Right lobe of liver (tissue), 4 donors: Measurements from ENCODE around the gene NARS2.

ENCODE experiments used
- POLR2A ChIP-seq: fragments of 450-650 bp; IDR thresholded peaks from one replicate; pipeline ENCODE4 v1.6.1; 2017; ENCODE audit warnings: antibody characterized with exemption, mild to moderate bottlenecking
- TF ChIP-seq, protein P1 (sequence below), 4 donors: fragments of 200-600 bp in 3 of 4; fragments of 450-650 bp in 1 of 4; IDR thresholded peaks; one replicate each; pipeline versions ENCODE4 v1.5.1 to v1.8.0; 2016 to 2022; ENCODE audit warnings: antibody characterized with exemption in 4 of 4, mild to moderate bottlenecking in 2 of 4
- donor health status: DM: no; HTN: no; CAD: no.
- donor health status: DM: no; HTN: no; CAD: no.
- donor health status: DM: no; HTN: yes; CAD: no.

- TF ChIP-seq, protein P1, sequence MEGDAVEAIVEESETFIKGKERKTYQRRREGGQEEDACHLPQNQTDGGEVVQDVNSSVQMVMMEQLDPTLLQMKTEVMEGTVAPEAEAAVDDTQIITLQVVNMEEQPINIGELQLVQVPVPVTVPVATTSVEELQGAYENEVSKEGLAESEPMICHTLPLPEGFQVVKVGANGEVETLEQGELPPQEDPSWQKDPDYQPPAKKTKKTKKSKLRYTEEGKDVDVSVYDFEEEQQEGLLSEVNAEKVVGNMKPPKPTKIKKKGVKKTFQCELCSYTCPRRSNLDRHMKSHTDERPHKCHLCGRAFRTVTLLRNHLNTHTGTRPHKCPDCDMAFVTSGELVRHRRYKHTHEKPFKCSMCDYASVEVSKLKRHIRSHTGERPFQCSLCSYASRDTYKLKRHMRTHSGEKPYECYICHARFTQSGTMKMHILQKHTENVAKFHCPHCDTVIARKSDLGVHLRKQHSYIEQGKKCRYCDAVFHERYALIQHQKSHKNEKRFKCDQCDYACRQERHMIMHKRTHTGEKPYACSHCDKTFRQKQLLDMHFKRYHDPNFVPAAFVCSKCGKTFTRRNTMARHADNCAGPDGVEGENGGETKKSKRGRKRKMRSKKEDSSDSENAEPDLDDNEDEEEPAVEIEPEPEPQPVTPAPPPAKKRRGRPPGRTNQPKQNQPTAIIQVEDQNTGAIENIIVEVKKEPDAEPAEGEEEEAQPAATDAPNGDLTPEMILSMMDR (IDR thresholded peaks at IDR 0.05): no peak
- TF ChIP-seq POLR2A: no peak
Observed at GRCh38 chr11:78567209-78567608, 7.5 kb downstream of the NARS2 start.
